ENCODE data around the gene SPATS2. TPM values are rescaled to one million over a fixed set of nuclear protein-coding genes. Genes with fewer than 3 reads are reported as not detected.
A peak's percentile ranks its signal among the peaks of the same experiment; 100 is the strongest.

Gene SPATS2
- total RNA-seq, 1 experiment from 2014 or later = 43.1 TPM

DNA sequence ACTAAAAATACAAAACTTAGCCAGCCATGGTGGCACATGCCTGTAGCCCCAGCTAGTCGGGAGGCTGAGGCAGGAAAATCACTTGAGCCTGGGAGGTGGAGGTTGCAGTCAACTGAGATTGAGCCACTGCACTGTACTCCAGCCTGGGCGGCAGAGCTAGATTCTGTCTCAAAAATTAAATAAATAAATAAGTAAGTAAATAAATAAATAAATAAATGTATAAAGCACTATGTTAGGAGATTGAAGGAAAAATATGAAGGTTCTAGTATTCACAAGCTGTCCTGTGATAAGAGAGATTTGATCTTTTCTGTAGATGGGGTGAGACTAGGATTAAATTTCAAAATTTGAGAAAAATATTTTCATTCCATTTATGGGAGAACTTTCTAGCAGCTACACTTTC lies 14.9 kb upstream of the SPATS2 start:
- no TSS peak for BruUV-seq (replicated peaks)
- no peaks in the 10 kb centered on the region for H3K9me3 ChIP-seq
- H3K4me1 Mint-ChIP-seq (ENCODE audit: low read depth, unreplicated experiment) = peaks cover 14% of the 10 kb centered on the region
- no peak overlapping the region for H3K4me3 Mint-ChIP-seq (ENCODE audit: unreplicated experiment)
- H3K9me3 Mint-ChIP-seq (ENCODE audit: unreplicated experiment) = no peaks in the 10 kb centered on the region
- POLR2A ChIA-PET = interaction anchor here (1.1 kb wide), 1 partner anchor 15 kb away, joined by 3 read pairs; the partner anchor contains the start of gene SPATS2
- H3K36me3 Mint-ChIP-seq (ENCODE audit: insufficient read depth, unreplicated experiment) = peaks cover 16% of the 10 kb centered on the region
- H3K27me3 ChIP-seq (replicated peaks; ENCODE audit: control insufficient read depth, insufficient read depth, low read length) = no peaks in the 10 kb centered on the region
- H3K4me1 ChIP-seq = peaks cover 13% of the 10 kb centered on the region
- H3K27me3 Mint-ChIP-seq (ENCODE audit: insufficient read depth, unreplicated experiment) = no peaks in the 10 kb centered on the region
- TF ChIP-seq, protein P1, sequence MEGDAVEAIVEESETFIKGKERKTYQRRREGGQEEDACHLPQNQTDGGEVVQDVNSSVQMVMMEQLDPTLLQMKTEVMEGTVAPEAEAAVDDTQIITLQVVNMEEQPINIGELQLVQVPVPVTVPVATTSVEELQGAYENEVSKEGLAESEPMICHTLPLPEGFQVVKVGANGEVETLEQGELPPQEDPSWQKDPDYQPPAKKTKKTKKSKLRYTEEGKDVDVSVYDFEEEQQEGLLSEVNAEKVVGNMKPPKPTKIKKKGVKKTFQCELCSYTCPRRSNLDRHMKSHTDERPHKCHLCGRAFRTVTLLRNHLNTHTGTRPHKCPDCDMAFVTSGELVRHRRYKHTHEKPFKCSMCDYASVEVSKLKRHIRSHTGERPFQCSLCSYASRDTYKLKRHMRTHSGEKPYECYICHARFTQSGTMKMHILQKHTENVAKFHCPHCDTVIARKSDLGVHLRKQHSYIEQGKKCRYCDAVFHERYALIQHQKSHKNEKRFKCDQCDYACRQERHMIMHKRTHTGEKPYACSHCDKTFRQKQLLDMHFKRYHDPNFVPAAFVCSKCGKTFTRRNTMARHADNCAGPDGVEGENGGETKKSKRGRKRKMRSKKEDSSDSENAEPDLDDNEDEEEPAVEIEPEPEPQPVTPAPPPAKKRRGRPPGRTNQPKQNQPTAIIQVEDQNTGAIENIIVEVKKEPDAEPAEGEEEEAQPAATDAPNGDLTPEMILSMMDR (IDR thresholded peaks at IDR 0.05; ENCODE audit: insufficient read depth in 1 of 2, low read depth in 1 of 2, low read length in 1 of 2, severe bottlenecking in 1 of 2, unreplicated experiment in 1 of 2) = no peak
- no peak overlapping the region for H3K27ac Mint-ChIP-seq (ENCODE audit: unreplicated experiment)
- no peak overlapping the region for H3K4me3 ChIP-seq (ENCODE audit: low read depth, low read length)
- CTCF ChIA-PET = interaction anchor here (1.1 kb wide), 1 partner anchor 21 kb away, joined by 5 read pairs; no protein-coding TSS in a partner anchor
- no peak for DNase-seq
- peaks cover 4% of the 10 kb centered on the region for H3K36me3 ChIP-seq (ENCODE audit: control insufficient read depth, insufficient read depth, low read length)
- intact Hi-C loops (cut with micrococcal nuclease; ENCODE audit: unreplicated experiment) = no loop called here

DNA sequence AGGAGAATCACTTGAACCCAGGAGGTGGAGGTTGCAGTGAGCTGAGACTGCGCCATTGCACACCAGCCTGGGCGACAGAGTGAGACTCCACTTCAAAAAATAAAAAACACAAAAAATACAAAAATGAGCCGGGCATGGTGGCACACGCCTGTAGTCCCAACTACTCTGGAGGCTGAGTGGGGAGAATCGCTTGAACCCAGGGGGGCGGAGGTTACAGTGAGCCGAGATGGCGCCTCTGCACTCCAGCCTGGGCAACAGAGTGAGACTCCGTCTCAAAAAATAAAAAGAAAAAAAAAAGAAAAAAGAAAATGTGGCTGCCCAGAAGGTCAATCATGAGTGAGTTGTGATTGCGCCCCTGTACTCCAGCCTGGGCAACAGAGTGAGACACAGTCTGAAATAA lies 11.3 kb upstream of the SPATS2 start:
- H3K9me3 ChIP-seq = no peaks in the 10 kb centered on the region
- H3K4me1 Mint-ChIP-seq (ENCODE audit: low read depth, unreplicated experiment) = peaks cover 9% of the 10 kb centered on the region
- no peak for DNase-seq
- H3K9me3 Mint-ChIP-seq (ENCODE audit: unreplicated experiment) = no peaks in the 10 kb centered on the region
- H3K4me3 ChIP-seq (ENCODE audit: low read depth, low read length) = no peak overlapping the region
- intact Hi-C loops (cut with micrococcal nuclease; ENCODE audit: unreplicated experiment) = loop anchor here (2.0 kb wide), 1 partner anchor 67 kb away; no protein-coding TSS in a partner anchor
- H3K4me1 ChIP-seq = no peaks in the 10 kb centered on the region
- ChIA-PET CTCF (interaction anchor here (0.7 to 4.9 kb wide), 2 partner anchors 55 to 157 kb away, joined by 3 to 178 read pairs; no protein-coding TSS in a partner anchor), POLR2A (no interaction called here)
- no peak overlapping the region for H3K27ac Mint-ChIP-seq (ENCODE audit: unreplicated experiment)
- no TSS peak for BruUV-seq (replicated peaks)
- peaks cover 3% of the 10 kb centered on the region for H3K36me3 ChIP-seq (ENCODE audit: control insufficient read depth, insufficient read depth, low read length)
- no peaks in the 10 kb centered on the region for H3K27me3 ChIP-seq (replicated peaks; ENCODE audit: control insufficient read depth, insufficient read depth, low read length)
- no peak overlapping the region for H3K4me3 Mint-ChIP-seq (ENCODE audit: unreplicated experiment)
- H3K36me3 Mint-ChIP-seq (ENCODE audit: insufficient read depth, unreplicated experiment) = peaks cover 11% of the 10 kb centered on the region
- H3K27me3 Mint-ChIP-seq (ENCODE audit: insufficient read depth, unreplicated experiment) = no peaks in the 10 kb centered on the region
- TF ChIP-seq, protein P1 (IDR thresholded peaks at IDR 0.05; ENCODE audit: insufficient read depth in 1 of 2, low read depth in 1 of 2, low read length in 1 of 2, severe bottlenecking in 1 of 2, unreplicated experiment in 1 of 2) = no peak

DNA sequence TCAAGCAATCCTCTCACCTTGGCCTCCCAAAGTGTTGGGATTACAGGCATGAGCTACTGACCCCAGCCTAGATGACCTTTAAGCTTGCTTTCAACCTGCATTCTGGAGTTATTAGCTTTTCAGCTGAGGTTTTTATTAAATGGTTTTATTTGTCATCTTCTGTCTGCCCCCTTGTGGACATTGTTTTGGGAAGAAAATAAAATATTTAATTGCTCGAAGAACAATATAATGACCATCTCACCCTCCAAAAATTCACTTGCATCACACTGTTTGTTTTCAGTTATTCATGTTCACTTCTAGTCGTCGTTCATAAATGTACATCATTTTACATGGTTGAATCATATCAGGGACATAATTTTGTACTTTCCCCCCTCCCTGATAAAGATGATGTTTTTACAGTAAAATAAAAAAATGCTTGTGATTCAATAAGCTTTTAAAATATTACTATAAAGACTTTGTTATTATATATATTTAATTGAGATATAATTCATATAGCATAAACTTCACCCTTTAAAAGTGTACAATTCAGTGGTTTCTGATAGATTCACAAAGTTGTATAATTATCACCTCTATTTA lies 10.1 kb upstream of the SPATS2 start:
- Histone ChIP-seq H3K4me3 (ENCODE audit: low read depth, low read length) (no peak overlapping the region), H3K27me3 (replicated peaks; ENCODE audit: control insufficient read depth, insufficient read depth, low read length) (no peaks in the 10 kb centered on the region), H3K36me3 (ENCODE audit: control insufficient read depth, insufficient read depth, low read length) (no peaks in the 10 kb centered on the region; the same call in 1 of the 2 replicates), H3K4me1 (no peaks in the 10 kb centered on the region), H3K9me3 (no peaks in the 10 kb centered on the region)
- no peak overlapping the region for H3K27ac Mint-ChIP-seq (ENCODE audit: unreplicated experiment)
- H3K9me3 Mint-ChIP-seq (ENCODE audit: unreplicated experiment) = no peaks in the 10 kb centered on the region
- intact Hi-C loops (cut with micrococcal nuclease; ENCODE audit: unreplicated experiment) = loop anchor here (1.0 to 2.0 kb wide), 2 partner anchors 26 to 68 kb away; no protein-coding TSS in a partner anchor
- TF ChIP-seq, protein P1 (IDR thresholded peaks at IDR 0.05; ENCODE audit: insufficient read depth in 1 of 2, low read depth in 1 of 2, low read length in 1 of 2, severe bottlenecking in 1 of 2, unreplicated experiment in 1 of 2) = peak; percentile 48 to 64
- no peaks in the 10 kb centered on the region for H3K36me3 Mint-ChIP-seq (ENCODE audit: insufficient read depth, unreplicated experiment)
- ChIA-PET CTCF (interaction anchor here (0.7 to 4.9 kb wide), 13 partner anchors 10 to 280 kb away, joined by 3 to 178 read pairs (median 8); partner anchors contain the start of genes DNAJC22, SPATS2 and TROAP), POLR2A (interaction anchor here (0.6 to 1.0 kb wide), 3 partner anchors 10 to 68 kb away, joined by 3 to 5 read pairs (median 3); no protein-coding TSS in a partner anchor)
- no TSS peak for BruUV-seq (replicated peaks)
- DNase-seq = no peak
- H3K4me1 Mint-ChIP-seq (ENCODE audit: low read depth, unreplicated experiment) = peaks cover 9% of the 10 kb centered on the region
- no peaks in the 10 kb centered on the region for H3K27me3 Mint-ChIP-seq (ENCODE audit: insufficient read depth, unreplicated experiment)
- H3K4me3 Mint-ChIP-seq (ENCODE audit: unreplicated experiment) = no peak overlapping the region
